Adrenal gland (tissue), 12 donors: ENCODE measurements around the gene HNRNPL. TPM values are rescaled to one million over a fixed set of nuclear protein-coding genes. Genes with fewer than 3 reads are reported as not detected.
"Not testable (repeated sequence)": the region's sequence is repeated elsewhere in the genome, so short reads cannot be mapped to it uniquely, and the experiment has no call there.

ENCODE experiments used
- DNase-seq, 7 donors: peaks; one replicate each; pipeline ENCODE4 v3.0.0-alpha.2; 2019 to 2020
- H3K27ac ChIP-seq, 5 donors: fragments of 200-600 bp; sonication (generic) in 4 of 5; 1 replicate in 3 of 5; 2 replicates in 2 of 5; pipeline versions ENCODE4 v1.5.1 to v1.8.0; 2016 to 2020; ENCODE audit warnings: mild to moderate bottlenecking in 1 of 5
- H3K27me3 ChIP-seq: fragments of 200-600 bp; 2 replicates; pipeline ENCODE4 v1.8.0; 2021
- H3K36me3 ChIP-seq, 2 donors: fragments of 200-600 bp; replicated peaks in 1 of 2; 1 replicate in 1 of 2; 2 replicates in 1 of 2; pipeline versions ENCODE4 v1.5.1 to v1.8.0; 2018 to 2022
- H3K4me1 ChIP-seq, 2 donors: fragments of 200-600 bp; replicated peaks in 1 of 2; 1 replicate in 1 of 2; 2 replicates in 1 of 2; pipeline versions ENCODE4 v1.5.1 to v1.8.0; 2018 to 2021
- H3K4me3 ChIP-seq, 4 donors: fragments of 200-600 bp; sonication (generic) in 3 of 4; one replicate each; pipeline ENCODE4 v1.5.1; 2016 to 2018
- H3K9me3 ChIP-seq, 3 donors: fragments of 200-600 bp; sonication (generic) in 1 of 3; replicated peaks in 1 of 3; 1 replicate in 2 of 3; 2 replicates in 1 of 3; pipeline versions ENCODE4 v1.5.1 to v1.8.0; 2016 to 2021
- POLR2A ChIP-seq, 2 donors: fragments of 450-650 bp; IDR thresholded peaks; one replicate each; pipeline ENCODE4 v1.6.1; 2017; ENCODE audit warnings: antibody characterized with exemption in 2 of 2, mild to moderate bottlenecking in 2 of 2, moderate library complexity in 1 of 2
- WGBS, 4 donors: extraction: QIAGEN DNeasy Blood & Tissue Kit in 2 of 4; methylation state at CpG; one replicate each; pipeline versions ENCODE4 v1.1.5 to v1.1.7; 2013 to 2017; 5-methylcytosine and 5-hydroxymethylcytosine counted together
- intact Hi-C, 2 donors: fragments of 100-400 bp; cut with DNase I; formaldehyde crosslinking; loops; one replicate each; pipeline versions ENCODE4 v1.14.1 to v1.15.0; 2022 to 2023
- polyA plus RNA-seq, 3 donors: library from polyadenylated mRNA; stranded (reverse); fragments of 200-250 nt in 2 of 3; fragments of 350-450 nt in 1 of 3; fragmentation: Illumina TruSeq in 1 of 3; extraction: RNeasy Lipid Tissue Mini Kit (QIAGEN cat#74804) in 1 of 3; gene quantifications; one replicate each; pipeline ENCODE4 v1.2.3, GENCODE V29; 2013 to 2014
- total RNA-seq, 9 donors: library from RNA; depleted of rRNA in 4 of 9; stranded (reverse); fragments of >200 nt in 4 of 9; fragments of 120-200 nt in 1 of 9; fragmentation: NEBNext Ultra II Directional in 1 of 9; extraction: Animal tissue kit (Norgen Biotek cat#: 25700) in 1 of 9; gene quantifications; one replicate each; pipeline versions ENCODE4 v1.1.0 to v1.2.4, GENCODE V29; 2013 to 2023
- TF ChIP-seq, protein P1 (sequence below), 6 experiments: fragments of 450-650 bp in 4 of 6; fragments of 200-600 bp in 2 of 6; sonication (generic) in 1 of 6; IDR thresholded peaks; 1 replicate in 5 of 6; 2 replicates in 1 of 6; pipeline versions ENCODE4 v1.5.1 to v1.8.0; 2016 to 2021; ENCODE audit warnings: antibody characterized with exemption in 6 of 6, mild to moderate bottlenecking in 2 of 6, moderate library complexity in 1 of 6
- donor health status: healthy with polysubstance abuse.
- donor health status: Bipolar disorder and iron deficiency.
- donor health status: DM: yes; HTN: yes; CAD: no.
- donor health status: DM: no; HTN: no; CAD: no.
- donor health status: DM: no; HTN: no; CAD: no.
- donor health status: DM: yes; HTN: yes; CAD: no.

Gene HNRNPL
- total and polyA plus RNA-seq, 12 donors = 133 to 295 (median 203) TPM

DNA sequence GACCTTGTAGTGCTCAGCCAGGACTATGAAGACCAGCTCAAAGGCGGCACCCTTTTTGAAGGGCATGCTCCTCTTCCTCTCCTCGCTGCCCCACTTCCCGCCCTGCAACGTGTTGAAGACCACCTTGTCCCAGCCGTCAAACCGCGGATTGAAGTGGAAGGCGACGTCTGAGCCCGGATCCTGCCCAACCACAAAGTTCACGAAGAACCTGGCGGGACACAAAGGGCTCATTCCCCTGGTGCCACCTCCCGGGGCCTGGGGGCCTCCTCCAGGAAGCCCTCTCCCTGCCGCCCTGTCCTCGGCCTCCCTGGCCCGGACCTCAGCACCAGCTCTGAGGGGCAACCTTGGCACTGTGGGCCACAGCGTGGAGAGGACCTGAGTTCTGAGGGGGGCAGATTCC, 41.0 kb downstream of the HNRNPL start:
- TF ChIP-seq, protein P1, sequence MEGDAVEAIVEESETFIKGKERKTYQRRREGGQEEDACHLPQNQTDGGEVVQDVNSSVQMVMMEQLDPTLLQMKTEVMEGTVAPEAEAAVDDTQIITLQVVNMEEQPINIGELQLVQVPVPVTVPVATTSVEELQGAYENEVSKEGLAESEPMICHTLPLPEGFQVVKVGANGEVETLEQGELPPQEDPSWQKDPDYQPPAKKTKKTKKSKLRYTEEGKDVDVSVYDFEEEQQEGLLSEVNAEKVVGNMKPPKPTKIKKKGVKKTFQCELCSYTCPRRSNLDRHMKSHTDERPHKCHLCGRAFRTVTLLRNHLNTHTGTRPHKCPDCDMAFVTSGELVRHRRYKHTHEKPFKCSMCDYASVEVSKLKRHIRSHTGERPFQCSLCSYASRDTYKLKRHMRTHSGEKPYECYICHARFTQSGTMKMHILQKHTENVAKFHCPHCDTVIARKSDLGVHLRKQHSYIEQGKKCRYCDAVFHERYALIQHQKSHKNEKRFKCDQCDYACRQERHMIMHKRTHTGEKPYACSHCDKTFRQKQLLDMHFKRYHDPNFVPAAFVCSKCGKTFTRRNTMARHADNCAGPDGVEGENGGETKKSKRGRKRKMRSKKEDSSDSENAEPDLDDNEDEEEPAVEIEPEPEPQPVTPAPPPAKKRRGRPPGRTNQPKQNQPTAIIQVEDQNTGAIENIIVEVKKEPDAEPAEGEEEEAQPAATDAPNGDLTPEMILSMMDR (IDR thresholded peaks at IDR 0.05) = no peak
- H3K27me3 ChIP-seq = no peaks in the 10 kb centered on the region
- no peak for DNase-seq
- H3K27ac ChIP-seq = no peak overlapping the region
- no peaks in the 10 kb centered on the region for H3K36me3 ChIP-seq
- intact Hi-C loops = no loop called here
- H3K4me1 ChIP-seq = no peaks in the 10 kb centered on the region
- H3K4me3 ChIP-seq = no peak overlapping the region
- WGBS, 4 donors = 93 to 97% (median 94%) methylated on average over 15 to 17 of the region's 17 CpGs
- H3K9me3 ChIP-seq = no peaks in the 10 kb centered on the region

DNA sequence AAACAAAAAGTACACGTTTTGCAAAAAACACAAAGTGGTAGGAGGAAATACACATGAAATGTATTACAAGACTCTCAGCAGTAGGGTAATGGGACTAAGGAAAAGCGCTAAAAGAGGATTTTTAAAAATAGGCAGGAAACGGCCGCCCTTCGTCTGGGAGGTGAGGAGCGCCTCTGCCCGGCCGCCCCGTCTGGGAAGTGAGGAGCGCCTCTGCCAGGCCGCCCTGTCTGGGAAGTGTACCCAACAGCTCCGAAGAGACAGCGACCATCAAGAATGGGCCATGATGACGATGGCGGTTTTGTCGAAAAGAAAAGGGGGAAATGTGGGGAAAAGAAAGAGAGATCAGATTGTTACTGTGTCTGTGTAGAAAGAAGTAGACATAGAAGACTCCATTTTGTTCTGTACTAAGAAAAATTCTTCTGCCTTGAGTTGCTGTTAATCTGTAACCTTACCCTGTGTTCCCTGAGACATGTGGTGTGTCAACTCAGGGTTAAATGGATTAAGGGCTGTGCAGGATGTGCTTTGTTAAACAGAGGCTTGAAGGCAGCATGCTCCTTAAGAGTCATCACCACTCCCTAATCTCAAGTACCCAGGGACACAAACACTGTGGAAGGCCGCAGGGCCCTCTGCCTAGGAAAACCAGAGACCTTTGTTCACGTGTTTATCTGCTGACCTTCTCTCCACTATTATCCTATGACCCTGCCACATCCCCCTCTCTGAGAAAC, 42.2 kb downstream of the HNRNPL start:
- H3K36me3 ChIP-seq, H3K4me3 ChIP-seq, H3K4me1 ChIP-seq, H3K27me3 ChIP-seq, intact Hi-C loops, H3K9me3 ChIP-seq, H3K27ac ChIP-seq, DNase-seq: not testable (repeated sequence)
- 84 to 89% (median 88%) methylated on average over 13 to 18 of the region's 18 CpGs for WGBS, 4 donors

DNA sequence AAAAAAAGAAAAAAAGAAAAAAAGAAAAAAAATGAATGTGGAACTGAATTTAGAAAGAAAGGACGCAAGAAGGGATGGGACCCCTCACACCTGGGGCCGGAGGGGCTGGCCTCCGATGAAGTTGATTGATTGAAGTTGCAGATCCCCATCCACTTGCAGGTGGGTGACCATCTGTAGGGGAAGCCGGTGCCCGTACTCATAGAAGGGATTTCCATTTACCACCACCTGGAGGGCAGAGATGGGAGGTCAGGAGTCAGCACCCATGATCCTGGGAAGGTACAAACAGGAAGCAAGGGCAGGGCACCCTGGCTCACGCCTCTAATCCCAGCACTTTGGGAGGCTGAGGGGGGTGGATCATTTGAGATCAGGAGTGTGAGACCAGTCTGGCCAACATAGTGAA, 43.4 kb downstream of the HNRNPL start:
- DNase-seq = no peak
- WGBS, 4 donors = 93 to 97% (median 95%) methylated on average over 6 of the region's 6 CpGs
- Histone ChIP-seq H3K27me3 (no peaks in the 10 kb centered on the region), H3K4me1 (no peaks in the 10 kb centered on the region), H3K9me3 (no peaks in the 10 kb centered on the region), H3K36me3 (no peaks in the 10 kb centered on the region), H3K27ac (no peak overlapping the region), H3K4me3 (no peak overlapping the region)
- intact Hi-C loops = no loop called here
- TF ChIP-seq POLR2A (IDR thresholded peaks at IDR 0.05) = no peak
- TF ChIP-seq, protein P1 (IDR thresholded peaks at IDR 0.05) = no peak

DNA sequence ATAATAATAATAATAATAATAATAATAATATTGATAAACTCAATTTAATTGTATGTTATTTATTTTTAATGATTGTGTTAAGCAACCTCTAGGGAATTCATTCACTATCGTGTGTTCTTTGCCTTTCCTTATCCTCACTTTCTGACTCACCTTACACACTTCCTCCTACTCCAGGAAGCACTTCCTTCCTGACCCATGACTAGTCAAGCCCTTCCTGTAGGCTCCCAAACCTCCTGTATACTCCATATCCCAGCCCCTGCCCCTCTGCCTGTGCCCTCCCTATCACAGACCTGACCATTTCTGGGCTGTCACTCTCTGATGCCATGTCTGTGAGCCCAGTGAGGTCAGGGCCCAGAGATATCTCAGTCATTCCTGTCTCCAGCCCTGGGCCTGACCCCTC, 44.6 kb downstream of the HNRNPL start:
- Histone ChIP-seq H3K27ac (no peak overlapping the region), H3K4me3 (no peak overlapping the region), H3K27me3 (no peaks in the 10 kb centered on the region), H3K9me3 (no peaks in the 10 kb centered on the region), H3K36me3 (no peaks in the 10 kb centered on the region), H3K4me1 (no peaks in the 10 kb centered on the region)
- DNase-seq = no peak
- intact Hi-C loops = no loop called here
- 54 to 67% (median 63%) methylated on average over 1 of the region's 1 CpG for whole genome bisulfite sequencing, 4 donors
- TF ChIP-seq POLR2A (IDR thresholded peaks at IDR 0.05) = no peak
- TF ChIP-seq, protein P1 (IDR thresholded peaks at IDR 0.05) = no peak

DNA sequence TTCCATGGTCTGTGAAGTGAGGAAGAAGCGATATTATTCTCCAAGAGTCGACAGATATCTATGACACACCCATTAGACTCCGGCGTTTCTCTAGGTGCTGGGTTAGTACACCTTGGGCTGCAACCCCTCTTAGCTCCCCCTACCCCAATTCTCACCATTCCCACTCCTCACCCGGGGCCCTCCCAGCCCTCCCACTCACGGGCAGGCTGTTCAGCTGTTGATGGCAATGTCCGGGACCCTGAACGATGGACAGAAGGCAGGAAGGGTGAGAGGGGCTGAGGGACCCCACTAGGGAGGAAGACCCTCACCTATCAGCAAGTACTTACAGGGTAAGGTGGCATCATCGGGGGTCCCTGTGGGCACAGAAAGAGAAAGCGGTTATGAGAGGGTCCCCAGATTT, 46.2 kb downstream of the HNRNPL start:
- Histone ChIP-seq H3K27me3 (no peaks in the 10 kb centered on the region), H3K27ac (no peak overlapping the region), H3K36me3 (no peaks in the 10 kb centered on the region), H3K9me3 (no peaks in the 10 kb centered on the region), H3K4me1 (no peaks in the 10 kb centered on the region), H3K4me3 (no peak overlapping the region)
- TF ChIP-seq, protein P1 (IDR thresholded peaks at IDR 0.05) = no peak
- no peak for TF ChIP-seq POLR2A (IDR thresholded peaks at IDR 0.05)
- WGBS, 4 donors = 84 to 89% (median 85%) methylated on average over 10 of the region's 10 CpGs
- no peak for DNase-seq
- intact Hi-C loops = no loop called here
